Upper lobe of right lung (tissue), 1 donor: ENCODE results near the gene ELAVL3. TPM values are rescaled to one million over a fixed set of nuclear protein-coding genes. Genes with fewer than 3 reads are reported as not detected.
"Not testable (repeated sequence)": the region's sequence is repeated elsewhere in the genome, so short reads cannot be mapped to it uniquely, and the experiment has no call there.

Experiments used
- ATAC-seq: fragments of 200-7000 bp; cut with Tn5 transposase; one replicate; pipeline ENCODE4 v1.9.1; 2020; ENCODE audit warnings: mild to moderate bottlenecking, moderate library complexity
- DNase-seq: peaks from one replicate; pipeline ENCODE4 v3.0.0-alpha.2; 2020
- H3K27ac ChIP-seq: fragments of 200-600 bp; one replicate; pipeline ENCODE4 v1.8.0; 2022
- H3K27me3 ChIP-seq: fragments of 200-600 bp; one replicate; pipeline ENCODE4 v1.8.0; 2022; ENCODE audit warnings: mild to moderate bottlenecking
- H3K36me3 ChIP-seq: fragments of 200-600 bp; one replicate; pipeline ENCODE4 v1.8.0; 2022
- H3K4me1 ChIP-seq: fragments of 200-600 bp; one replicate; pipeline ENCODE4 v1.8.0; 2022
- H3K4me3 ChIP-seq: fragments of 200-600 bp; one replicate; pipeline ENCODE4 v1.8.0; 2022; ENCODE audit warnings: mild to moderate bottlenecking
- H3K9me3 ChIP-seq: fragments of 200-600 bp; one replicate; pipeline ENCODE4 v1.8.0; 2022
- intact Hi-C: fragments of 100-400 bp; cut with DNase I; formaldehyde crosslinking; loops from one replicate; pipeline ENCODE4 v1.11.0; 2022
- total RNA-seq: library from RNA; stranded (reverse); fragmentation: NEBNext Ultra II Directional; extraction: Animal tissue kit (Norgen Biotek cat#: 25700); gene quantifications from one replicate; pipeline ENCODE4 v1.2.1, GENCODE V29; 2021
- TF ChIP-seq, protein P1 (sequence below): fragments of 200-600 bp; IDR thresholded peaks from one replicate; pipeline ENCODE4 v1.8.0; 2022; ENCODE audit warnings: antibody characterized with exemption
- donor health status: DM: no; HTN: yes; CAD: no; lungs with severe emphysema.

The ELAVL3 gene
- total RNA-seq, 1 donor from 2014 or later = not detected

DNA sequence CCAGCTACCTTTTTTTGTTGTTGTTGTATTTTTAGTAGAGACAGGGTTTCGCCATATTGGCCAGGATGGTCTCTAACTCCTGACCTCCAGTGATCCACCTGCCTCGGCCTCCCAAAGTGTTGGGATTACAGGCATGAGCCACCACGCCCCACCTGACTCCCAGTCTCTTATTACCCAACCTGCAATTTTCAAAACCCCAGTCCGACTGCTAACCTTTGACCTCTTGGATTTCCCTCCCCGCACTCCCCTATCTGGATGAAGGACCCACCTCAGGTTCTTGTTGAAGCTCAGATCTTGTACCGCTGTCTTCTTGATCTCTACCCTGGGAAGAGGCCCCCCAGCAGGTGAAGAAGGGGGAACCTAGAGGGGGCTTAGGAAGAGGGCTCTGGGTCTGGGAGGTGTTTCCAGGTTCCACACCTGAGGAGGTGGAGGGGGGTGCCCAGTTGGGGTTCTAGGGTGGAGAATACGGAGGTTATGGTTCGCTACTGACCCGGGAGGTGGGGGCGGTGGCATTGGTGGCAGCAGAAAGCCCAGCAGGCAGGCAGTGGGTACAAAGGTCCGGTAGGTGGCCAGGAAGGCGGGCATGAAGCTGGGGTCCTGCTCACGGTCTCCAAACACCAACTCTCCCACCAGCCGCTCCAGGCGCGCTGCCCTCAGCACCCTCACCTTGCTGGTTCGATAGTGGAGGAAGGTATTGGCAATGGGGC, 64.3 kb downstream of the ELAVL3 start:
- Histone ChIP-seq H3K4me1 (peaks cover 20% of the 10 kb centered on the region), H3K27me3 (peaks cover 11% of the 10 kb centered on the region), H3K4me3 (no peak overlapping the region), H3K36me3 (no peaks in the 10 kb centered on the region), H3K9me3 (no peaks in the 10 kb centered on the region), H3K27ac (no peak overlapping the region)
- TF ChIP-seq, protein P1, sequence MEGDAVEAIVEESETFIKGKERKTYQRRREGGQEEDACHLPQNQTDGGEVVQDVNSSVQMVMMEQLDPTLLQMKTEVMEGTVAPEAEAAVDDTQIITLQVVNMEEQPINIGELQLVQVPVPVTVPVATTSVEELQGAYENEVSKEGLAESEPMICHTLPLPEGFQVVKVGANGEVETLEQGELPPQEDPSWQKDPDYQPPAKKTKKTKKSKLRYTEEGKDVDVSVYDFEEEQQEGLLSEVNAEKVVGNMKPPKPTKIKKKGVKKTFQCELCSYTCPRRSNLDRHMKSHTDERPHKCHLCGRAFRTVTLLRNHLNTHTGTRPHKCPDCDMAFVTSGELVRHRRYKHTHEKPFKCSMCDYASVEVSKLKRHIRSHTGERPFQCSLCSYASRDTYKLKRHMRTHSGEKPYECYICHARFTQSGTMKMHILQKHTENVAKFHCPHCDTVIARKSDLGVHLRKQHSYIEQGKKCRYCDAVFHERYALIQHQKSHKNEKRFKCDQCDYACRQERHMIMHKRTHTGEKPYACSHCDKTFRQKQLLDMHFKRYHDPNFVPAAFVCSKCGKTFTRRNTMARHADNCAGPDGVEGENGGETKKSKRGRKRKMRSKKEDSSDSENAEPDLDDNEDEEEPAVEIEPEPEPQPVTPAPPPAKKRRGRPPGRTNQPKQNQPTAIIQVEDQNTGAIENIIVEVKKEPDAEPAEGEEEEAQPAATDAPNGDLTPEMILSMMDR = no peak
- DNase-seq (no peak), ATAC-seq (no peak)
- intact Hi-C loops = no loop called here

DNA sequence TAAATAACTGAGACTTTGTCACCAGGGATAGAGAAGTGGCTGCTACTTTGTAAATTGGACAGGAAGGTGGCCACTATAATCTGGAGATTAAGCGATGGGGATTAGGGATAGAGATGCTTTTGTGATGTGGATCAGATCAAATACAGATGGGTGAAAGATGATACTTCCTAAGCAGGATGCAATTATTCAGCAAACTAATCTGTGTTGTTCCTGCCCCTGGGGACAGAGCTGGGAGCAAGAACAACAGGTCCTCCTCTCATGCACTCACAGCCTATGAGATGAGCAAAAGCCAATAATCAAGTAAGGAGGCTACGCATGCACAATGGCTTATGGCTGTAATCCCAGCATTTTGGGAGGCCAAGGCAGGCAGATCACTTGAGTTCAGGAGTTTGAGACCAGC, 66.3 kb downstream of the ELAVL3 start:
- intact Hi-C loops = no loop called here
- ATAC-seq = no peak
- Histone ChIP-seq H3K9me3 (no peaks in the 10 kb centered on the region), H3K4me1 (peaks cover 3% of the 10 kb centered on the region), H3K27ac (no peak overlapping the region), H3K4me3 (no peak overlapping the region), H3K36me3 (no peaks in the 10 kb centered on the region), H3K27me3 (no peaks in the 10 kb centered on the region)
- no peak for DNase-seq
- TF ChIP-seq, protein P1 = no peak

DNA sequence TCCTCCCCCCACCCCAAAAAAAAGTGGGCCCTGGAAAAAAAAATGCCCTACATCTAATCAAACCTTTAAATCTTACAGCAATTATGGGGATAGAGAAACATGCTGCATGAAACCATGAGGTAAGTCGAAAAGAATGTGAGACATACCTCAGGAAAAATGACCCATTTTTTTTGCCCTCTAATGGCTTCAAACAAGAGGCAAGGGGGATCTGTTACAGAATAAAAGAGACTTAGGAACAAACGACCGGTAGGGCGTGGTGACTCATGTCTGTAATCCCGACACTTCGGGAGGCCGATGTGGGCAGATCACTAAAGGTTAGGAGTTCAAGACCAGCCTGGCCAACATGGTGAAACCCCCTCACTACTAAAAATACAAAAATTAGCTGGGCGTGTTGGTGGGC, 70.2 kb downstream of the ELAVL3 start:
- H3K27ac ChIP-seq = no peak overlapping the region
- H3K36me3 ChIP-seq = no peaks in the 10 kb centered on the region
- TF ChIP-seq, protein P1 = no peak

DNA sequence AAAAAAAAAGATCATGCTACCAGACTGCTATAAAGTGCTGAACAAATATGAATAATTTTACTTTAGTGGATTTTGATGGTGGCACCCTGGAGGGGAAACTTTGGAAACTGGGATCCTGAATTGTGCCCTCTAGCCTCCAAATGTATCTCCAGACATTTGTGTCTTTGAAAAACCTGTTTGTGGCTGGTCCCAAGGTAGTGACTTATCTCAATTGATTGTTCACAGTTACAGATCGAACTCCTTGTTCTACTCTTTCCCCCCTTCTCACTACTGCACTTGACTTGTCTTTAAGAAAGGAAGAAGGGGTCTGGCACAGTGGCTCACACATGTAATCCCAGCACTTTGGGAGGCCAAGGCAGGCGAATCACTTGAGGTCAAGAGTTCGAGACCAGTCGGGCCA, 72.3 kb downstream of the ELAVL3 start:
- intact Hi-C loops = no loop called here
- Histone ChIP-seq H3K4me1 (no peaks in the 10 kb centered on the region), H3K9me3 (no peaks in the 10 kb centered on the region), H3K27ac (no peak overlapping the region), H3K27me3 (no peaks in the 10 kb centered on the region), H3K4me3 (no peak overlapping the region), H3K36me3 (no peaks in the 10 kb centered on the region)
- TF ChIP-seq, protein P1 = no peak
- DNase-seq (no peak), ATAC-seq (no peak)

More for the DNA sequence above, 70.2 kb downstream of the ELAVL3 start:
- intact Hi-C loops = no loop called here
- ATAC-seq (no peak), DNase-seq (no peak)
- H3K9me3 ChIP-seq = no peaks in the 10 kb centered on the region
- H3K27me3 ChIP-seq = no peaks in the 10 kb centered on the region
- H3K4me1 ChIP-seq = no peaks in the 10 kb centered on the region
- no peak overlapping the region for H3K4me3 ChIP-seq

DNA sequence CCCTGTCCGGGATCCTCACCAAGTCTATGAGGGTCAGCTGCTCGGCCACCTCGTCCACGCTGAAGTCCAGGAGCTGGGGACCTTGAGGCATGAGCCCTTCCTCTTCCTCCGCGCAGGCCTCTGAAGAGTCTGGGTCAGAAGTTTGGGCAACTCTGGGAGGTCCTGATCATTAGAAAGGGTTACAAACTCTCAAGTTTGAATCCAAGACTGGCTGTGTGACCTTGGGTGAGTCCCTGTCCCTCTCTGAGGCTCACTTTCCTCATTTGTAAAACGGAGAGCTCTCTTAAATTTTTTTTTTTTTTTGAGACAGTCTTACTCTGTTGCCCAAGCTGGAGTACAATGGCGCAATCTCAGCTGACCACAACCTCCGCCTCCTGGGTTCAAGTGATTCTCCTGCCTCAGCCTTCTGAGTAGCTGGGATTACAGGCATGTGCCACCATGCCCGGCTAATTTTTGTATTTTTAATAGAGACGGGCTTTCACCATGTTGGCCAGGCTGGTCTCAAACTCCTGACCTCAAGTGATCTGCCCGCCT, 74.1 kb downstream of the ELAVL3 start:
- H3K4me3 ChIP-seq, H3K4me1 ChIP-seq, intact Hi-C loops, H3K27me3 ChIP-seq, H3K9me3 ChIP-seq, H3K36me3 ChIP-seq, DNase-seq, H3K27ac ChIP-seq: not testable (repeated sequence)
- peak; percentile 40 for ATAC-seq

DNA sequence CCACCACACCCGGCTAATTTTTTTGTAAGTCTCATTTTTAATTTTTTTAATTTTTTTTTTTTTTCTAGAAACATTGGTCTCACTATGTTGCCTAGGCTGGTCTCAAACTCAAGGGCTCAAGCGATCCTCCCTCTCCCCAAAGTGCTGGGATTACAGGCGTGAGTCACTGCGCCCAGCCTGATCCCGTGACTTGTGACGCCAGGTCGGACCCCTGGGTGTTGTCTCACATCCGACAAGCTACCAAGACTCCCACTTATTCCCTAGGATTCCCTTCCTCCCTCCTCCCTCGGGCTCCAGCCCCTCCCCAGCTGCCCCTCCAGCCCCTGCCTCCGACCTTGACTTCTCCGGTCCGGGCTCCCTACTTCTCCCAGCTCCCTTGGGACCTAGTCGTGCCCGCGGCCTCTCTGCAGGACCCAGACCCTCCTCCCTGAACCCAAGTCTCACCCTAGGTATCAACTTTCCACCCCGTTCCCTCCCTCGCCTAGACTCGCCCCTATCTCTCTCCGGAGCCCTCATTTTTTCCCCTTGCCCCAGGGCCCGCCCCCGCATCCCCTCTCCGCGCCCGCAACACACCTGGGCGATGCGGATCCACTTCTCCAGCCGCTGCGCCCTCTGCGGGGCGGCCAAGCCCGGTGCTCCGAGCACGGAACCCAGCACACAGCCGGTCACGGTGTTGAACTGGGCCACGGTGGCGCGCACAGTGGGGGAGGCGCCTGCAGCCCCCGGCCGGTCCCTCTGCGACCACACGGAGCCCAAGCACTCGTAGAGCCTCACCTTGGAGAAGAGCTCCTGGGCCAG, 74.8 kb downstream of the ELAVL3 start:
- H3K36me3 ChIP-seq = no peaks in the 10 kb centered on the region
- DNase-seq (no peak), ATAC-seq (peak; percentile 51)
- no peaks in the 10 kb centered on the region for H3K9me3 ChIP-seq
- H3K4me3 ChIP-seq = no peak overlapping the region
- intact Hi-C loops = no loop called here
- no peaks in the 10 kb centered on the region for H3K4me1 ChIP-seq
- no peak overlapping the region for H3K27ac ChIP-seq
- TF ChIP-seq, protein P1 = no peak
- H3K27me3 ChIP-seq = no peaks in the 10 kb centered on the region
